ENCODE results near the gene RSRP1. TPM values are rescaled to one million over a fixed set of nuclear protein-coding genes. Genes with fewer than 3 reads are reported as not detected.

The RSRP1 gene
- total RNA-seq, 1 experiment from 2014 or later, result 55.1 TPM

GRCh38 chr1:25212725-25213124, 34.5 kb downstream of the RSRP1 start:
- H2BK12ac ChIP-seq (ENCODE audit: insufficient read length, low read depth, low read length), result no peak overlapping the region
- Mint-ChIP-seq H3K36me3 (ENCODE audit: insufficient read depth in 1 of 3, low read depth in 3 of 3) (no peaks in the 10 kb centered on the region), H3K27me3 (ENCODE audit: low read depth) (no peaks in the 10 kb centered on the region), H3K27ac (no peak overlapping the region), H3K4me1 (peaks cover 5 to 10% of the 10 kb centered on the region in 2 experiments), H3K9me3 (no peaks in the 10 kb centered on the region), H3K4me3 (no peak overlapping the region)
- no peak overlapping the region for H4K8ac ChIP-seq (replicated peaks; ENCODE audit: insufficient read length, low read depth, low read length)
- H3K9me3 ChIP-seq (ENCODE audit: control insufficient read depth, low read depth, low read length), result no peaks in the 10 kb centered on the region
- no peak overlapping the region for H4K91ac ChIP-seq (ENCODE audit: insufficient read length, low read depth, low read length)
- DNase-seq, result no peak
- no peaks in the 10 kb centered on the region for H3K23me2 ChIP-seq (ENCODE audit: insufficient read length, low read depth, low read length, poor library complexity, severe bottlenecking)
- no peaks in the 10 kb centered on the region for H3K79me1 ChIP-seq (ENCODE audit: insufficient read depth, low read depth, low read length, poor library complexity, severe bottlenecking)
- H4K5ac ChIP-seq (ENCODE audit: insufficient read length, low read depth, low read length), result no peak overlapping the region
- TF ChIP-seq CTCF (conservative IDR thresholded peaks at IDR 0.05), result no peak
- WGBS (ENCODE audit: extremely low coverage, insufficient read length, low lambda C conversion rate), result no CpG with 5 or more reads among the region's 5 CpGs
- H2BK5ac ChIP-seq (ENCODE audit: insufficient read length, low read length), result no peak overlapping the region
- H2BK15ac ChIP-seq (ENCODE audit: low read depth, low read length), result no peak overlapping the region
- no peak overlapping the region for H3K9ac ChIP-seq (ENCODE audit: extremely low read depth, insufficient read length, low read length)
- H2AK5ac ChIP-seq (ENCODE audit: insufficient read length, low read length), result no peak overlapping the region
- no peak overlapping the region for H3K4ac ChIP-seq (ENCODE audit: low read depth, low read length)
- H3K27me3 ChIP-seq (ENCODE audit: insufficient read depth, low read length), result no peaks in the 10 kb centered on the region
- H2BK20ac ChIP-seq (ENCODE audit: low read depth, low read length, poor library complexity, severe bottlenecking), result no peak overlapping the region
- no peak overlapping the region for H2AFZ ChIP-seq (ENCODE audit: low read length)
- H3T11ph ChIP-seq (ENCODE audit: low read length), result no peak overlapping the region
- H3K23ac ChIP-seq (ENCODE audit: insufficient read length, low read depth, low read length), result no peak overlapping the region
- no peak overlapping the region for H2BK120ac ChIP-seq (ENCODE audit: low read depth, low read length, poor library complexity, severe bottlenecking)
- H3K18ac ChIP-seq (ENCODE audit: insufficient read length, low read depth, low read length), result no peak overlapping the region
- H3K4me1 ChIP-seq (ENCODE audit: insufficient read depth, low read length), result no peaks in the 10 kb centered on the region
- no peak overlapping the region for H3K4me2 ChIP-seq (ENCODE audit: insufficient read depth, insufficient read length, low read length)
- no peaks in the 10 kb centered on the region for H3K79me2 ChIP-seq (ENCODE audit: insufficient read depth, low read length)
- H3K56ac ChIP-seq (ENCODE audit: insufficient read length, low read depth, low read length), result no peak overlapping the region
- no peak overlapping the region for H3K14ac ChIP-seq (ENCODE audit: insufficient read depth, low read length)
- H3K27ac ChIP-seq (ENCODE audit: insufficient read length, low read depth, low read length), result no peak overlapping the region
- no peaks in the 10 kb centered on the region for H4K20me1 ChIP-seq (ENCODE audit: control insufficient read depth, insufficient read depth, insufficient read length)
